ENCODE results near the gene CCDC3.
"Not testable (repeated sequence)": the region's sequence is repeated elsewhere in the genome, so short reads cannot be mapped to it uniquely, and the experiment has no call there.

Gene CCDC3

DNA sequence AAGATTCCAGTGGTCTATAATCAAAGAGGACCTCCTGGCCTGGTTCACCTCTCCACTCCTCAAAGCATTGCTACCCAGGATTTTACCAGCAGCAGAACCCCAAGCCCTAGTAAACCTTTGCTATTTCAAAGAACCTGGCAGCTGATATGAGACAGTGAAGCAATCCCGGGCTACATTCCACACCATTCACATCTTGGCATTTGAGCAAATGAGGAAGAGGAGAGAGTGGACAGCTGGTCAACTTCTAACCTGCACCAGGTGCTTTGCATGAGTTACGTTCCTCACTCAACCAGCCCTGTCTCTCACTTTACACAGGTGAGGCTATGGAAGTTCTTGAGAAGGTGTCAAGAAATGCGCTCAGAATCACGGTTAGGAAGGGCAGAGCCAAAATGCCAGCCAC lies 1.1 kb downstream of the CCDC3 start:
- no peak for DNase-seq (ENCODE audit: low read depth)

DNA sequence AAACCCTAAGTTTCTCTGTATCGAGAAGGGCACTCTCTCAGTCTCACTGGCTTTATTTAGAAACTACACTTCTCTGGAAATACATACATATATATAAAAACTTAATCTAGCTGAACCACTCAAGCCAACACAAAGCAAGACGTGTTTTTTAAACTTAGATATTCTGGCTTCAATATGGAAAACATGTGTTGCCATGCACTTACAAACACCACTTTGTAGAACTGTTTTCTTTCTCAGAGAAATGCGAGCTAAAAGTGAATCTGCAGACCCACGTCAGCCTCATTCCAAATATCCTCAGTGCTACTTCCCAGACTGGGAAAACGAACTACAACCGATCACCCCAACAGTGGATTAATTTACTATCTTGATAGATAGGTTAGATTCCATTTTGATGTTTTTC lies 1.7 kb downstream of the CCDC3 start:
- no peak for DNase-seq (ENCODE audit: low read depth)

DNA sequence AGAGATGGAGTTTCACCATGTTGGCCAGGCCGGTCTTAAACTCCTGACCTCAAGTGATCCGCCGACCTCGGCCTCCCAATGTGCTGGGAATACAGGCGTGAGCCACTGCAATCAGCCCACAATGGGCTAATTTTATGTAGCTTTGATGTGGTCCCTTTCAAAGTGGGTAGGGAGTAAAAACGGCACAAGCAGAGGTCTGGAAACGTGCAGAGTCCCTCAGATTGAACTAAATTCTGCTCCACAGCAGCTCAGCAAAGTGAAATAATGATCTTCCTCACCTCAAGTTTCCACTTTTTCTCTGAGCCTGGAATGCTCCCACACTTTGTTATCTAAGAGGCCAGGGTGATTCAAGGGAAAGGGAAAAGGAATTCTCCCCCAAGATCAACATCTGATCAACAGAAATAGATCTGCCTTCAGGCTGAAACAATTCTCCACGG lies 6.1 kb downstream of the CCDC3 start:
- DNase-seq (ENCODE audit: low read depth): no peak

DNA sequence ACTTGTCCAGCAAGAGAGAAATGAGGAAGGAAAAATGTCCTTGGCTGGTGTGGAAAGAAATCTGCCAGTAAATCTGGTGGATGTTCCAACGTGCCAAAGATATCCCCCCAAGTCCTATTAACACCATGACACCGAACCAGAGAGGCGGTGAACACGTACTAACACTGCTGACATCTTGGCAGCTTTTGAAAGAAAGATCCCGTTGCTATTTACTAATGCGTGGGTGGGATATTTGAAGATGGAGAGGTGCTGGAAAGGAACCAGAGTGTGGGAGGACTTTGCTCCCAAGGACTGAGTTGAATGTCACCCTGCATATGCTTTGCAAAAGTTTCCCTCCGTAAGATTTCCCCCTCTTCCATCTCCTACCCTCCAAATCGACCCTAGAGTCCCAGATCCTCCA lies 7.9 kb downstream of the CCDC3 start:
- no peak for DNase-seq (ENCODE audit: low read depth)

DNA sequence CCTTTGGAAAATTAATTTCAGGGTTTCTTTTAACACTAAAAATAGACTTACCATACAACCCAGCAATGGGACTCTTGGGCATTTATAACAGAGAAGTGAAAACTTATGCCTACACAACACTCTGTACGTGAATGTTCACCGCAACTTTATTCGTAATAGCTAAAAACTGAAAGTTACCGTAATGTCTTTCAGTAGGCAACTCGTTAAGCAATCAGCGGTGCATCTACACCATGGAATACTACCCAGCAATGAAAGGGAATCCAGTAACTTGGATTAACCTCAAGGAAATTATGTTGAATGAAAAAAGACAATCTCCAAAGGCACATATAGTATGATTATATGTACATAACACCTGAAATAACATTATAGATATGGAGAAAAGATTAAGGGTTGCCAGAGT lies 16.2 kb downstream of the CCDC3 start:
- no peak for DNase-seq (ENCODE audit: low read depth)

DNA sequence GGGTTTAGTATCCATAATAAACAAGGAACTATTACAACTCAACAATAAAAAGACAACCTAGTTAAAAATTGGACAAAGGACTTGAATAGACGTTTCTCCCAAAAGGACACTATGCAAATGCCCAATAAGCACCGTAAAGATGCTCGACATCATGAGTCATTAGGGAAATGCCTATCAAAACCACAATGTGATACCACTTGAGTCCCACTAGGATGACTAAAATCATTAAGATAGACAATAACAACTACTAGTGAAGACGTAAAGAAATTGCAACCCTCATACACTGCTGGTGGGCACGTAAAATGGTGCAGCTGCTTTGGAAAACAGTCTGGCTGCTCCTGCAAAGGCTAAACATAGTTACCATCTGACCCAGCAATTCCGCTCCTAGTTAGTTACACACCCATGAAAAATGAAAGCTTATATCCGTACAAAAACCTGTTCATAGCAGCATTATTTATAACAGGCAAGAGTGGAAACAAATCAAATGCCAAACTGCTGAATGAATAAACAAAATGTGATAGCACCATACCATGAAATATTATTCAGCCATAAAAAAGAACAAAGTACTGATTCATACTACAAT lies 17.3 kb downstream of the CCDC3 start:
- DNase-seq (ENCODE audit: low read depth): no peak

DNA sequence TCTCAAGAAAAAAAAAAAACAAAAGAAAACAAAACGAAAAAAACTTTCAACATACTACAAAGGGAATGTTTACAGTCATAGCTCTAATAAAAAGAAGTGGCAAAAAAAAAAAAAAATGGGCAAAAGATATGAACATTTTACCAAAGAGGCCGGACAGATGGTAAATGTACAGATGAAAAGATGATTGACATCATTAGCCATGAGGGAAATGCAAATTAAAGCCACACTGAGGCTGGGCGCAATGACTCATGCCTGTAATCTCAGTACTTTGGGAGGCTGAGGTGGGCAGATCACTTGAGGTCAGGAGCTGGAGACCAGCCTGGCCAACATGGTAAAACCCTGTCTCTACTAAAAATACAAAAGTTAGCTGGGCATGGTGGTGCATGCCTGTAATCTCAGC lies 17.9 kb downstream of the CCDC3 start:
- not testable (repeated sequence) for DNase-seq (ENCODE audit: low read depth)

DNA sequence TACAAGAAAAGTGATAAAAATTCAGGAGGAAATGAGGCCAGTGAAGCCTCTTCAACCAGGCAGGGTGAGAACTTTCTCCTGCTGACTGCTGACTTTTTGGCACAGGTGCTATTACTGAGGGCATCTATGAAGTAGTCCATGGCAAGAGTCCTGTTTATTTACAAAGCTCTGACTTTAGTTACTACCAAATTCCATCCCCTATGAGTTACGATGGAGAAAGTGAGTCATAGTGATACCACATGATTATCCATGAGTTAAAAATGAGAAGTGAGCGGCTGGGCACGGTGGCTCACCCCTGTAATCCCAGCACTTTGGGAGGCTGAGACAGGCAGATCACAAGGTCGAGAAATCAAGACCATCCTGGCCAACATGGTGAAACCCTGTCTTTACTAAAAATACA lies 19.9 kb downstream of the CCDC3 start:
- DNase-seq (ENCODE audit: low read depth): no peak

DNA sequence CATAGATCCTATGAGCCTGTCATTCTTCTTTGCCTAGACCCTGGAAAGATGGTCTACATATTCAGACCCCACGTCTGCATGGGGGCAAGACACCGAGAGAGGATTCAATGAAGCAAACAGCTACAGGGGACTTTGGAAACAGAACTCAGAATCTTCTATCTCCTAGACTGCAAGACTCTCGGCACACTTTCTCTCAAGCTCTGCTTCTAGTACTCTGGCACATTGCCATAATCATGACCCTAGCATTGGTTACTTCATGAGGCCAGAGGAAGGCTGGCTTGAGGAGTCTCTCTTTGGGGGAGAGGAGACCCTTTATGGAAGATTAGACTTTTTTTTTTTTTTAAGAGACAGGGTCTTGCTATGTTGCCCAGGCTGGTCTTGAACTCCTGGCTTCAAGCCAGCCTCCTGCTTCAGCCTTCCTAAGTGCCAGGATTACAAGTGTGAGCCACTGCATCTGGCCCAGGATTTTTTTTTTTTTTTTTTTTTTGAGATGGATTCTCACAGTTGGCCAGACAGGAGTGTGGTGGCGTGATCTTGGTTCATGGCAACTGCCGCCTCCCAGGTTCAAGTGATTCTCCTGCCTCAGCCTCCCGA lies 20.7 kb downstream of the CCDC3 start:
- no peak for DNase-seq (ENCODE audit: low read depth)

DNA sequence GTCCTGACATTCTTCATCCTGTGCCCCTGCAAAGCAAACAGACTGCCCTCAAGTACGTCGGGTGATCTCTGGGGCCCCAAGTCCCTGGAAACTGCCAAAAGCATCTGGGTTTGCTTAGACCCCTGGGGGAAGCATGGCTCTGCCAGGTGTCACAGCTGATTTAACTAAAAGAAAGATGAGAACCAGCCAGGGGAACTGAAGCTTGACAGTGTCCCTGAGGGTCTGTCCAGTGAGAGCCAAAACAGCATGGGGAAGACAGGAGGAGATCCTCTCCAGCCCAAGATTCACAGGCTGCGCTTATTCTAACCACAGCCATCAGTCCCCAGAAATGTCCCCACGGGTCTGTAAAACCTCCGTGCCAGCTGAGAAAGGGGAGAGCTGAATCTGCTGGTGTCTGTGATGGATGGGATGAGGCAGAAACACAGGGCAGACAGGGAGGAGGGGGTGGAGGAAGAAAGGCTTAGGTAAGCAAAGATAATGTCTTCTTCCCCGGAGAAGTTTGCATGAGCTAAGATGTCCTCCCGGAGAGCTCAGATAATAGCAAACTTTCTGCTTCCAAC lies 21.3 kb downstream of the CCDC3 start:
- DNase-seq (ENCODE audit: low read depth): no peak

DNA sequence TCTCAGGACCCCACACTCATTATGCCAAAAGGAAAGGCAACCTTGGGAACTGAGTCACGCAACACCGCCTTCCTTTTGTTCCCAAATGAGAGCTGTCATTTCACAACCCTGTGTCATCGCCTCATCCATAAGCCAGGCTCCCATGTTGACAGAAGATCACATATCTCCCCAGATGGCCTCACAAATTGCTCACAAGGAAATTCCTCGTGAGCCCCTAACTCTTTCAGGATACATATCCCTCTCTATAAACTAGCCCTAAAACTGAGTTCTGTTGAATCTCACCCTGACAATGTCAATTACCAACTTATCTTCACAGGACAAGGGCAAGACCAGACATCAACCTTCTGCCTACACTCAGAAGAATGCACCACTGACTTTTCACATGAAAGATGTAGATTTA lies 22.6 kb downstream of the CCDC3 start:
- no peak for DNase-seq (ENCODE audit: low read depth)

DNA sequence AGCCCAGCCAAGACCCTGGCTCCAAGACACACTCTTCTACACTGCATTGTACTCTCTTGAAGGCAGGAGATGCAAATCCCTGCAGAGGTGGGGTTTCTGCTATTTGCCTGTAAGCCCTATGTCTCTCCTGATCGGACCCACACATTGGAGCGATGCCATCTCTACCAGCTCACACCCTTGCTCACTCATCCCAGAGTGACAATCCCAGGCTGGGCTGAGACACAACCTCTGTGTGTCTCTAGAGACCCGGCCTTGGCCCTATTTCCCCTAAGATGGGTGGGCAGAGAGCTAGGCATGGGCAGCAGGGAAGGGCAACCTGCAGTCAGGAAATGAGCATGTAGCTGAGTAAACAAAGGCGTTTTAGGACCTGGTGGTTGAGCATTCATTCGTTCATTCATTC lies 25.6 kb downstream of the CCDC3 start:
- no peak for DNase-seq (ENCODE audit: low read depth)

DNA sequence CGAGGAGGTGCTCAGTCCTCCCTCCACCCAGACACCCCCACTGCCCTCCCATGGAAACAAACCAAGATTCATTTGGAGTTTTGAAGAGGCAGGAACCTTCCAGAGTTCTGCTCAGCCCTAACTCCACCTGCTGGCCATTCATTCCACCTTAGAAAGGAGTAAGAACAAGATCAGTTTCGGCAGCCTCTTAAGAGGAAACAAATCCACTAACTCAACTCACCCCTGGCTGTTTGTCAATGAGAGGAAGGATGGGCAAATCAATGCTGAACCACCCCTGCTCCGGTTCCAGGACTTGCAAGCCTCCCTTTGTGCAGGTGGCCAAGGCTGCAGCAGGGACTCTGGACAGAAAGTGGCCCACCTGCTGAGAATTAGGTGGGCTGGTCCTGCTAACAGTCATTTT lies 26.2 kb downstream of the CCDC3 start:
- no peak for DNase-seq (ENCODE audit: low read depth)

DNA sequence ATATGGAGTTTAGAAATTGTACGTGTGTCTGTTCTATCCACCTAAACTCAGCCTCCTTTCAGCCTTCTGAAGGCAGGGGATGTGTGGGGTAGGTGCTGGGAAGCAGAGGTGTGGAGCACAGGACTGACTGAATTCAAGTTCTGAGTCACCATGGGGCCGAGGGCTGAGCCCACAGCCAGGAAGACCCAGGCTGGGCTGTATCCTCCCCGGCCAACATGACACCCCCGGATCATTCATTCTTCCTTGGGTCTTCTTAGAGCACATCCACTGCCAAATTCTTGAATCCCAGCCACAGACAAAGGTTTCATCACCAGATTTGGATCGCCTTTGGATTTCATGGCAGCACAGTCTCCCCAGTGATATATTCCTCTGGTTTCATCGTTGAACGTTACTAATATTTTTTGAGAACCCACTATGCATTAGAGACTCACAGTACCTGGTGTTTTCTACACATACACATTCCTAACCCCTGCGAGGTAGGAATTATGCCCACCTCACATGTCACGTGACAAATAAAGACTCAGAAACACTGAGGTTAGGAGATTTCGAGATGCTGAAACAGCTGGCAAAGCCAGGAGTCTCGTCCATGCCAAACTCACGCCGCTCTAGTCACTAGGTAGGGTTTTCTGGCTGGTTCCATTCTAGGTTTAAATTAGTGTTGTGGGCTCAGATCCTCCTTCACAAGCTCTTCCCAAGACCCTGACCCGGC lies 26.9 kb downstream of the CCDC3 start:
- DNase-seq (ENCODE audit: low read depth): no peak

DNA sequence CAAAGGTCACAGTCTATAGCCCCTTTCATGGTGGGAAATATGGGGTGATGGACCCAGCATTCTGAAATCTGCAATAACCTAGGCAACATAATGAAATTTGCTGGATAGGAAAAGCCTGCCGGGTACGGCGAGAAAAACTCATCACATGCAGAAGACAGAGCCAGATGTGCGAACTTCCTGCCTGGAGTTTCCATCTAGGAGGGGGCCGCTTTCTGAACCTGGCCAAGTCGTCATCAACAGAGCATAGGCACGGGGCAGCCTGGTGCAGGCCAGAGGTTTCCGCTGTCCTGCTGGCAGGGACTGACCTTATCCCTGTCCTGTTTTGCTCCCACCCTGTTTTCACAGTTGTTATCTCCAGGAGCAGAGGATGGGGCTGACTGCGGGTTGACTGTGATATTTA lies 27.4 kb downstream of the CCDC3 start:
- no peak for DNase-seq (ENCODE audit: low read depth)

DNA sequence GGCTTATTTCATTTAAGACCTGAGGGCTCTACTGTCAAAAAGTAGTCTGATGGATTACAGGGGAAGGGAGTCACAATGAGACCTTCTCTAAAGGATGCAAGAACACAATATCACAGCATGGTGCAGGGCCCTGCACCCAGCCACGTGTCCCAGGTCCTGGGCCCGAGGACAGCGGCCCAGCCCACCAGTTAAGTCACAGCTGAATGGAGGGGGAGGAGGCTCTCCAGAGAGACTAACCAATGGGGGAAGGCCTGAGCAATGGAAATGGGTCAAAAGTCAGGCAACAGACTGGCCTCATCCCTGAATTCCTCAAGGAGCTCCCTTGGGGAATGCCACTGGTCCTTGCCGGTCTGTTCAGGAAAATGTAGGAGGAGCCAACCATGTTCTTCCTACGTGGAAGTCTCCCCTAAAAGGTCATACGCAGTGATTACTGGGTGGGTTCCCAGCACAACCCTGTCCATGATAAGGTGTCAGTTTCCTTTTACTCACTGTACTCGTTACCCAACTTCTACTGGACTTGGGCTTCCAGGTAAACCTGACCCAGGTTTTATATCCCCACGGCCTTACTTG lies 28.3 kb downstream of the CCDC3 start:
- DNase-seq (ENCODE audit: low read depth): no peak

DNA sequence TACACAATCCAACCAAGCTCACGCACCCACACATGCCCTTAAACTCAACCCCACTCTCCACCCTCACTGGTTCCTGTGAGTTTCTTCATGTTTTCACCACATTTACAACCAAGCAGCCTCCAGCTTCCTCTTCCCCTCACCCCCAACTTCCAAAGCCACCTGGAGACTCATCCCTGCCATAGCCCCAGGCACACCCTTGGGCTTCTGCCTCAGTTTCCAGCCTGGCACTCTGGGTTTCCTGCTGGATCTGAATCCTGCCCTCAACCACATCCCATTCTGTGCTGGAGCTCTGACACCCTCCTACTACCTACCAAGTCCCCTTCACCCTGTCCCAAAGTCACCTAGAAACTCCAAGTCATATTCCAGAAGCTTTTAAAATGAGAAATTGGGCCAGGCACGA lies 29.4 kb downstream of the CCDC3 start:
- DNase-seq (ENCODE audit: low read depth): no peak

DNA sequence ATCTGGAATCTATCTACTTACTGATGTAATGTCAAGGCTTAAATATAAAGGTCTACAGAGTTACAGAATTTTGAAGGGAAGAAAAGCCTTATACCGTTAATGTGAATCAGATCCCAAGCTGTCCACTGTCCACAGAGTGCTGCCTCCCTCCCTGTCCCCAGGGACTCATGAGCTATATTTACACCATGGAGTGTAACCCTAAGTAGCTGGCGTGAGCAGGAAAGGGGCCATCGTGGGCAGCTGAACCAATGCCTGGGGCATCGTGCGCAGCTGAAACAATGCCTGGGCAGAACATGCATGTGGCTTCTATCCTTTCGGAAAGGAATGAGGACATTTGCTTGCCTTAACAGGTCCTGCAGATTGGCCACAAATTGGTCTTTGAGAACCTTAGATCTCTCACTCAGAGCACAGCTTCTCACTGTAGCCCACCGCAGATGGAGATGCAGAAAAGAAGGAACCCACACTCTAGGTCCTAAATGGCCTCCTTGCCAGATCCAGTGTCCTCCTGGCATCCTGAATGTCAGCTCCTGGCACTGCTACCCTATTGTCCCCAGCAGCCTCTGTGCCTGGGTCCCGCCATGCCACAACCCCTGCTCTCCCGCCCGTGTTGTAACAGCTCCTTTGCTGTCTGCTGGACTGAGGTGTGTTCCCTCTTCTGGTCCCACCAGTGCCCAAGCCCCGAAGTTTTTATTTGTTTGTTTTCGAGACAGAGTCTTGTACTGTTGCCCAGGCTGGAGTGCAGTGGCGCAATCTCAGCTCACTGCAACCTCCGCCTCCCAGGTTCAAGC lies 30.3 kb downstream of the CCDC3 start:
- DNase-seq (ENCODE audit: low read depth): no peak

DNA sequence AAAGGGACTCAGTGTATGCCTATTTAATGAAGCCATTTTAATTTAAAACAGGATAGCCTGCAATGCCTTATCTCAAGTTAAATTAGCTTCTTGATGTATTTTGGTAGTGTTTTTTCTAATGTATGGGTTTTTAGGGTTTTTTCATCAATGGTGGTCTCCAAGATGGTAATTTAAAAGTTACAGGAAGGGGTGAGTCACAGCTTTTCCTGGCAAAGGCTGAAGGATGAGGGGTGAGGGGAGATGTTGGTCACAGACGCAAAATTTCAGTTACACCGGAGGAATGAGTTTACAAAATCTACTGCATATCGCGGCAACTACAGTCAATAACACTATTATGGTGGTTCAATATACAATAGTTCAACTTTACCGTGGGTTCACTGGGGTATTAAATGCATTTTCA lies 31.6 kb downstream of the CCDC3 start:
- no peak for DNase-seq (ENCODE audit: low read depth)

DNA sequence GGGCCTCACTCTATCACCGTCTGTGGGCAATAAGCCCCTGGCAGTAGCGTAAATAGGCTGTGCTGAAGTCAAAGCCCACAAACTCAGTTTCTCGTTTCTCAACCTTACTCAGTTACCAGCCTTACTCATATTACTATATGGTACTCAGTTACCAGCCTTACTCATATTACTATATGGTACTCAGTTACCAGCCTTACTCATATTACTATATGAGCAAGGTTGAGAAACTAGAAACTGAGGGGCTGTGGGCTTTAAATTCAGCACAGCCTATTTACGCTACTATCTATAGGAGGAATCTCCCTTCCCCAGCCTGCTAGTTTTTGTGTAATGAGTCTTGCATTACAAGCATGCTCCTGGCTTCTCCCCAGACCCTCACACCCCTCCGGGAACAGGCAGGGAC lies 35.4 kb downstream of the CCDC3 start:
- DNase-seq (ENCODE audit: low read depth): no peak

DNA sequence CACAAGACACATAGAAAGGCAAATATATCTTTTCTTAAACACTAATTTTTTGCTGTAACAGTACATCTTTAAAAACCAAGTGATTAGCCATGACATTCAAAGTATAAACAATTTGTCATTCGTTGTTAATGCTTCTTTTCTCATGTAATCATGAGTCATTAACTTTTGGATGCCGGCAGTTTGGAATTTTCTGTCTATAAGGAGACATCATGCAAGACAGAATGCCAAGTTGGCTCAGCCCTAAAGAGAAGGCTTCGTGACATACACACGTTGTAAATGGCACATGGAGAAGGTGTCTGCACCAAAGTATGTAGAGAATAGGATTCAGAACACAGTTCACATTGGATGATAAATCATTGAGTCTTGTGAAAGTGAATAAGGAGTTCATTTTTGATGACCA lies 35.9 kb downstream of the CCDC3 start:
- DNase-seq (ENCODE audit: low read depth): no peak

DNA sequence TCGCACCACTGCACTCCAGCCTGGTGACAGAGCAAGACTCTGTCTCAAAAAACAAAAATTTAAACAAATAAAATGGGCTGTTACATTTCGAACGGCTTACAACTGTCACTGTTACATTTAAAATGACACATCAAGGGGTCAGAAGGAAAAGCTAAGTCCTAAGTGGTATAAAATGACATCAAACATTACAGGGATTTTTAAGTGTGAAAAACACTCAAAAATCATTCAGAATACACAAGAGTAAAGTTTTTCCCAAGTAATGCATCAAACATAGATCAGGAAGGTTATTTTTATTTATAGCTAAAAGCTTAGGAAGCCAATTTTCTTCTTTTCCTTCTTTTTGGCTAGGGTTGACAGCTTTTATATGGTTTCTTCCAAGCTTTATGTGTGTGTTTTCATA lies 39.0 kb downstream of the CCDC3 start:
- no peak for DNase-seq (ENCODE audit: low read depth)

Measured in stimulated activated CD4-positive, alpha-beta T cell treated with anti-CD3 and anti-CD28 coated beads, Interleukin-2, amount 100 ng/mL, for 4 hours (primary cell).